GM18951 (cell line): ENCODE measurements around the gene PRR23B.
"Not testable (repeated sequence)": the region's sequence is repeated elsewhere in the genome, so short reads cannot be mapped to it uniquely, and the experiment has no call there.

Experiments used
- POLR2A ChIP-seq: IDR thresholded peaks from 4 replicates; pipeline ENCODE4 v1.6.1; 2011; ENCODE audit warnings: mild to moderate bottlenecking; ENCODE audit not compliant: insufficient read length, insufficient read depth; ENCODE audit errors: extremely low read depth
- in situ Hi-C: fragments of 300-500 bp; cut with MboI; formaldehyde crosslinking; loops from one replicate; pipeline ENCODE4 v1.12.0; 2022; ENCODE audit warnings: low sequenced_read_pairs, mixed read lengths, inconsistent platforms; ENCODE audit not compliant: unreplicated experiment

PRR23B gene

GRCh38 chr3:139020868-139021234, at the start of gene PRR23B:
Gene PRR23B (minus strand): TSS chr3:139020926. CDS start chr3:139020661, 265 bp downstream.
- in situ Hi-C loops = no loop called here
- no peak for TF ChIP-seq POLR2A

GRCh38 chr3:139062918-139063317, 42.2 kb upstream of the PRR23B start:
- in situ Hi-C loops = no loop called here
- no peak for TF ChIP-seq POLR2A

- no peak for TF ChIP-seq POLR2A
- in situ Hi-C loops = no loop called here
These were observed 32.3 kb upstream of the PRR23B start for GRCh38 chr3:139052802-139053600.

GRCh38 chr3:139044366-139045210, 23.9 kb upstream of the PRR23B start, which contains the start of gene PRR23C:
Gene PRR23C (minus strand): TSS chr3:139044892. CDS start chr3:139044620, 272 bp downstream.
- no peak for TF ChIP-seq POLR2A
- in situ Hi-C loops = no loop called here

GRCh38 chr3:139043554-139044365, 23.0 kb upstream of the PRR23B start:
- TF ChIP-seq POLR2A = no peak
- in situ Hi-C loops = no loop called here

GRCh38 chr3:139037478-139037877, 16.8 kb upstream of the PRR23B start:
- TF ChIP-seq POLR2A = no peak
- in situ Hi-C loops = no loop called here

- no peak for TF ChIP-seq POLR2A
- in situ Hi-C loops = no loop called here
These were observed 11.7 kb upstream of the PRR23B start for GRCh38 chr3:139032326-139033002.

GRCh38 chr3:139030576-139030975, 9.8 kb upstream of the PRR23B start:
- in situ Hi-C loops = not testable (repeated sequence)

GRCh38 chr3:139024968-139025367, 4.2 kb upstream of the PRR23B start:
- in situ Hi-C loops = no loop called here
- TF ChIP-seq POLR2A = no peak

GRCh38 chr3:139020036-139020867, 474 bp downstream of the PRR23B start:
- TF ChIP-seq POLR2A = no peak
- in situ Hi-C loops = no loop called here

GRCh38 chr3:139016430-139017048, 4.2 kb downstream of the PRR23B start:
- TF ChIP-seq POLR2A = no peak
- in situ Hi-C loops = no loop called here
